ENCODE data around the gene ADAMTSL3. TPM values are rescaled to one million over a fixed set of nuclear protein-coding genes. Genes with fewer than 3 reads are reported as not detected.

ADAMTSL3 gene
- total and polyA plus RNA-seq, 2 of the 4 experiments (the other 2 are of a cell fraction), result under 0.01 to 0.02 TPM

DNA sequence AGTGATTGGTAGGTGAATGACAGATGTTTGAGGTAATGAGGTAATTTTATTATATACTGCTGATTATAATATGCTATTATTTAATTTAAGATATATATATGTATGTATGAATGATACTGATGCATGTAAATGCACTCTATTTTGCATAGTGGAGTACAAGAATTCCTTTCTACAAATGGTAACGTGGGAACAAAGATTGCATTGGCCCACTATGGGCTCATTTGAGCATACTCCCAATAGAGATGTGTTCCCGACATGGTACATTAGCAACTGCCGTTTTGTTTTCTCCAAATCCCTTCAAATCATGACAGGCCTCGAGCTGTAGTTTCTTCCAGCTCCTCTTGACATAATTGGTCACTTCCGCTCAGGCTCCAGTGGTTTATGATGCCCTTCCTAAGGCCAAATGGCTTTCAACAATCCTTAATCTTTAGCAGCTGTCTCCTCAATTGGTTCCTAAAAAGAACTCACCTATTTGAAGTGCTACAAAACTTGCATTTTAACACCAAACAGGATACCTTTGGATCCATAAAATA is 266.1 kb downstream of the ADAMTSL3 start:
- no peaks in the 10 kb centered on the region for H4K20me1 ChIP-seq (ENCODE audit: insufficient read depth, low read length)
- 67% methylated on average over 5 of the region's 5 CpGs; no CpG with 5 or more reads in 1 of the 2 experiments for WGBS, 2 experiments (ENCODE audit: extremely low coverage in 2 of 2, insufficient read length in 1 of 2)
- POLR2A ChIA-PET (ENCODE audit: unreplicated experiment), result no interaction called here
- no peak overlapping the region for H3K4me2 ChIP-seq (ENCODE audit: low read depth, low read length)
- H2AK5ac ChIP-seq (ENCODE audit: low read depth, low read length), result no peak overlapping the region
- H3K56ac ChIP-seq (ENCODE audit: extremely low read depth, insufficient read depth, low read length), result no peak overlapping the region
- CTCF ChIA-PET, result no interaction called here
- in situ Hi-C loops (cut with MboI; ENCODE audit: low sequenced_read_pairs), result no loop called here
- H2BK15ac ChIP-seq (ENCODE audit: low read depth, low read length), result no peak overlapping the region
- H2BK120ac ChIP-seq (ENCODE audit: low read depth, low read length), result no peak overlapping the region
- no peak overlapping the region for H2BK20ac ChIP-seq (ENCODE audit: low read depth, low read length)
- no peaks in the 10 kb centered on the region; the same call in 1 of the 2 replicates for H3K9me3 ChIP-seq (ENCODE audit: control insufficient read depth, insufficient read depth, low read length)
- no peak overlapping the region for H3K9ac ChIP-seq (ENCODE audit: low read depth, low read length)
- no peaks in the 10 kb centered on the region for H3K9me1 ChIP-seq (ENCODE audit: insufficient read depth, low read length)
- ATAC-seq (ENCODE audit: low read depth) (no peak), DNase-seq (no peak)
- no peak overlapping the region for H2BK5ac ChIP-seq (ENCODE audit: low read depth, low read length, poor library complexity, severe bottlenecking)
- H3K4me3 ChIP-seq (ENCODE audit: insufficient read depth, low read depth, low read length), result no peak overlapping the region
- no peaks in the 10 kb centered on the region for H3K36me3 ChIP-seq (ENCODE audit: control insufficient read depth, insufficient read depth, low read length)
- no peak overlapping the region for H3K14ac ChIP-seq (replicated peaks; ENCODE audit: low read depth, low read length)
- H4K5ac ChIP-seq (ENCODE audit: low read depth, low read length), result no peak overlapping the region
- H3K79me1 ChIP-seq (ENCODE audit: low read depth in 1 of 2, low read length in 2 of 2), result no peaks in the 10 kb centered on the region
- intact Hi-C loops (cut with micrococcal nuclease), result no loop called here
- H3K27me3 ChIP-seq (ENCODE audit: control insufficient read depth, insufficient read depth, low read length), result no peaks in the 10 kb centered on the region
- no peak overlapping the region for H4K8ac ChIP-seq (ENCODE audit: low read depth in 2 of 2, low read length in 2 of 2)
- no TSS peak for BruUV-seq (replicated peaks)
- H3K4me1 ChIP-seq (ENCODE audit: control insufficient read depth, insufficient read depth, low read length), result no peaks in the 10 kb centered on the region
- H2AFZ ChIP-seq (replicated peaks; ENCODE audit: low read length, poor library complexity), result no peak overlapping the region
- H3K23ac ChIP-seq (ENCODE audit: low read depth, low read length), result no peak overlapping the region
- H3K4ac ChIP-seq (ENCODE audit: low read depth, low read length), result no peak overlapping the region
- H4K91ac ChIP-seq (ENCODE audit: insufficient read depth, low read depth, low read length), result no peak overlapping the region
- no peak overlapping the region for H3K27ac ChIP-seq (ENCODE audit: insufficient read depth, low read length)
- no peak overlapping the region for H2AK9ac ChIP-seq (replicated peaks; ENCODE audit: low read depth, low read length, poor library complexity)
- TF ChIP-seq POLR2A (IDR thresholded peaks at IDR 0.05; ENCODE audit: low read depth, low read length), result no peak
- TF ChIP-seq, protein P1, sequence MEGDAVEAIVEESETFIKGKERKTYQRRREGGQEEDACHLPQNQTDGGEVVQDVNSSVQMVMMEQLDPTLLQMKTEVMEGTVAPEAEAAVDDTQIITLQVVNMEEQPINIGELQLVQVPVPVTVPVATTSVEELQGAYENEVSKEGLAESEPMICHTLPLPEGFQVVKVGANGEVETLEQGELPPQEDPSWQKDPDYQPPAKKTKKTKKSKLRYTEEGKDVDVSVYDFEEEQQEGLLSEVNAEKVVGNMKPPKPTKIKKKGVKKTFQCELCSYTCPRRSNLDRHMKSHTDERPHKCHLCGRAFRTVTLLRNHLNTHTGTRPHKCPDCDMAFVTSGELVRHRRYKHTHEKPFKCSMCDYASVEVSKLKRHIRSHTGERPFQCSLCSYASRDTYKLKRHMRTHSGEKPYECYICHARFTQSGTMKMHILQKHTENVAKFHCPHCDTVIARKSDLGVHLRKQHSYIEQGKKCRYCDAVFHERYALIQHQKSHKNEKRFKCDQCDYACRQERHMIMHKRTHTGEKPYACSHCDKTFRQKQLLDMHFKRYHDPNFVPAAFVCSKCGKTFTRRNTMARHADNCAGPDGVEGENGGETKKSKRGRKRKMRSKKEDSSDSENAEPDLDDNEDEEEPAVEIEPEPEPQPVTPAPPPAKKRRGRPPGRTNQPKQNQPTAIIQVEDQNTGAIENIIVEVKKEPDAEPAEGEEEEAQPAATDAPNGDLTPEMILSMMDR (conservative IDR thresholded peaks at IDR 0.05; ENCODE audit: low read depth, low read length), result no peak
- no peak for TF ChIP-seq MAFK (IDR thresholded peaks at IDR 0.05; ENCODE audit: low read depth, low read length)
- TF ChIP-seq MXI1 (IDR thresholded peaks at IDR 0.05; ENCODE audit: borderline replicate concordance, low read depth, low read length), result no peak
- TF ChIP-seq, protein P2, sequence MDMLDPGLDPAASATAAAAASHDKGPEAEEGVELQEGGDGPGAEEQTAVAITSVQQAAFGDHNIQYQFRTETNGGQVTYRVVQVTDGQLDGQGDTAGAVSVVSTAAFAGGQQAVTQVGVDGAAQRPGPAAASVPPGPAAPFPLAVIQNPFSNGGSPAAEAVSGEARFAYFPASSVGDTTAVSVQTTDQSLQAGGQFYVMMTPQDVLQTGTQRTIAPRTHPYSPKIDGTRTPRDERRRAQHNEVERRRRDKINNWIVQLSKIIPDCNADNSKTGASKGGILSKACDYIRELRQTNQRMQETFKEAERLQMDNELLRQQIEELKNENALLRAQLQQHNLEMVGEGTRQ (IDR thresholded peaks at IDR 0.05; ENCODE audit: low read depth, low read length), result no peak
- no peak overlapping the region for H3K18ac ChIP-seq (ENCODE audit: low read depth, low read length)
- dilution Hi-C loops (cut with HindIII; ENCODE audit: low sequenced_read_pairs, unreplicated experiment), result no loop called here
